GM12801 (cell line): ENCODE results near the gene PTPA.

Source experiments
- CTCF ChIP-seq: IDR thresholded peaks from one replicate; pipeline ENCODE4 v1.5.1; 2011; ENCODE audit warnings: control low read depth; ENCODE audit not compliant: insufficient read length; ENCODE audit errors: extremely low read depth

The PTPA gene

GRCh38 chr9:129100383-129101169, 10.6 kb upstream of the PTPA start:
- no peak for TF ChIP-seq CTCF

GRCh38 chr9:129101279-129101678, 9.9 kb upstream of the PTPA start:
- TF ChIP-seq CTCF = no peak

- no peak for TF ChIP-seq CTCF
Observed at GRCh38 chr9:129102095-129102525, 9.1 kb upstream of the PTPA start.

GRCh38 chr9:129102791-129103594, 8.2 kb upstream of the PTPA start:
- TF ChIP-seq CTCF = no peak

GRCh38 chr9:129103595-129103965, 7.6 kb upstream of the PTPA start:
- no peak for TF ChIP-seq CTCF

GRCh38 chr9:129104051-129104450, 7.2 kb upstream of the PTPA start:
- TF ChIP-seq CTCF = no peak

GRCh38 chr9:129105857-129106694, 5.1 kb upstream of the PTPA start:
- TF ChIP-seq CTCF = no peak
